ENCODE results near the gene LONP1.

DNA sequence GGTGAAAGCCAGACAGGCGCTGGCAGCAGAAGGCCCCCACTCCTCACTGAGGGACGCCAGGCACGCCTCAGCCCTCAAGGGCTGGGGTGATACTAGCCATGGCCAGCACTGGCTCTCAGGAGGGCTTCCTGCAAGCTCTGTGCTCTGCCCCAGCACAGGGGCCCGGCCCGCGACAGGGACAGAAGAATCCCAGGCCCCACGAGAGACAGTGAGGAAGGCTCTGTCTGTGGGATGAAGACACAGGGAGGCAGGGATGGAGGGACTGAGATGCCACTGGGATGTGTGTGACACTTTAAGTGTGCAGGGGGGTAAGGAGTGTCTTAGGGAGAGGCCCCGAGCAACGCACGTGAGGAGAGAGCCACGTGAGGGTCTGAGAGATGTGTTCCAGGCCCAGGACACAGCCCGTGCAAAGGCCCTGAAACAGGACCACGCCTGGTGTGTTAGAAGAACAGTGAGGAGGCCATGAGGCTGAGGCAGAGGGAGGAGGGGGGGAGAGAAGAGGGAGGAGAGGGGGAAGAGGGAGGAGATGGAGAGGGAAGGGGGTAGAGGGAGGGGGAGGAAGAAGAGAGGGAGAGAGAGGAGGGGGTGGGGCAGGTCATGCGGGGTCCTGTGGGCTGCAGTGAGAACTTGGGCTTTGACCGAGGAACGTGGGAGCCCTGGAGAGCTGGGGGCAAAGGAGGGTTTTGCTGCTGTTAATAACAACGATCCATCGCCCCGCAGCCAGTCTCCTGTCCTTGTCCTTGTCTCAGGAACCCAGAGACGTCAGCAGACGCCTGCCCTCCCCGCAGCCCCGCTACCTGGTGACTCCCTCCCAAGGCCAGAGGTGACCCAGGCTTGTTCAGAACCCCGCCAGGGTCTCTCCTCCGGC is 22.7 kb downstream of the LONP1 start:
- no peak; the same call in 1 of the 2 replicates for TF ChIP-seq POLR2AphosphoS5 (IDR thresholded peaks at IDR 0.05; ENCODE audit: low read depth)
- TF ChIP-seq, protein P1, sequence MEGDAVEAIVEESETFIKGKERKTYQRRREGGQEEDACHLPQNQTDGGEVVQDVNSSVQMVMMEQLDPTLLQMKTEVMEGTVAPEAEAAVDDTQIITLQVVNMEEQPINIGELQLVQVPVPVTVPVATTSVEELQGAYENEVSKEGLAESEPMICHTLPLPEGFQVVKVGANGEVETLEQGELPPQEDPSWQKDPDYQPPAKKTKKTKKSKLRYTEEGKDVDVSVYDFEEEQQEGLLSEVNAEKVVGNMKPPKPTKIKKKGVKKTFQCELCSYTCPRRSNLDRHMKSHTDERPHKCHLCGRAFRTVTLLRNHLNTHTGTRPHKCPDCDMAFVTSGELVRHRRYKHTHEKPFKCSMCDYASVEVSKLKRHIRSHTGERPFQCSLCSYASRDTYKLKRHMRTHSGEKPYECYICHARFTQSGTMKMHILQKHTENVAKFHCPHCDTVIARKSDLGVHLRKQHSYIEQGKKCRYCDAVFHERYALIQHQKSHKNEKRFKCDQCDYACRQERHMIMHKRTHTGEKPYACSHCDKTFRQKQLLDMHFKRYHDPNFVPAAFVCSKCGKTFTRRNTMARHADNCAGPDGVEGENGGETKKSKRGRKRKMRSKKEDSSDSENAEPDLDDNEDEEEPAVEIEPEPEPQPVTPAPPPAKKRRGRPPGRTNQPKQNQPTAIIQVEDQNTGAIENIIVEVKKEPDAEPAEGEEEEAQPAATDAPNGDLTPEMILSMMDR (IDR thresholded peaks at IDR 0.05; ENCODE audit: insufficient read depth, low read length), result no peak
- no peak for TF ChIP-seq REST (IDR thresholded peaks at IDR 0.05; ENCODE audit: insufficient replicate concordance, low read depth)
